IMR-90 (cell line): ENCODE measurements around the gene AP2B1. TPM values are rescaled to one million over a fixed set of nuclear protein-coding genes. Genes with fewer than 3 reads are reported as not detected.

ENCODE experiments used
- ATAC-seq: fragments of 200-7000 bp; cut with Tn5 transposase; 2 replicates; pipeline ENCODE4 v1.9.1; 2020; ENCODE audit warnings: low read depth, mild to moderate bottlenecking, moderate library complexity
- BruUV-seq: library from RNA; stranded (reverse); fragments of 400-500 nt; replicated peaks from 2 replicates; lab custom pipeline; 2021; lab: Mats Ljungman, UMichigan
- CTCF ChIA-PET: fragments of 300-600 bp; formaldehyde crosslinking; extraction: SDS; loops from one replicate; lab custom pipeline; 2021; ENCODE audit warnings: antibody characterized with exemption; lab: Yijun Ruan, JAX
- POLR2A ChIA-PET: fragments of 300-600 bp; sonication (Branson Sonifier 250); formaldehyde crosslinking; loops from one replicate; lab custom pipeline; 2022; ENCODE audit warnings: antibody characterized with exemption; ENCODE audit not compliant: unreplicated experiment; lab: Charles Lee
- DNase-seq: peaks from one replicate; pipeline ENCODE4 v3.0.0; 2013
- H2AFZ ChIP-seq: replicated peaks from 2 replicates; pipeline ENCODE3; 2013; ENCODE audit warnings: low read length, mild to moderate bottlenecking; ENCODE audit not compliant: poor library complexity
- H2AK5ac ChIP-seq: 2 replicates; pipeline ENCODE4 v1.6.1; 2013; ENCODE audit warnings: low read depth, low read length, inconsistent platforms
- H2AK9ac ChIP-seq: replicated peaks from 2 replicates; pipeline ENCODE3; 2013; ENCODE audit warnings: mild to moderate bottlenecking, low read depth, low read length, moderate library complexity; ENCODE audit not compliant: poor library complexity
- H2BK120ac ChIP-seq: 2 replicates; pipeline ENCODE4 v1.6.1; 2013; ENCODE audit warnings: low read depth, low read length, inconsistent platforms
- H2BK15ac ChIP-seq: 3 replicates; pipeline ENCODE4 v1.6.1; 2013; ENCODE audit warnings: low read depth, low read length, inconsistent platforms
- H2BK20ac ChIP-seq: 2 replicates; pipeline ENCODE4 v1.6.1; 2013; ENCODE audit warnings: low read depth, mild to moderate bottlenecking, inconsistent platforms, low read length, moderate library complexity
- H2BK5ac ChIP-seq: 2 replicates; pipeline ENCODE4 v1.6.1; 2013; ENCODE audit warnings: mild to moderate bottlenecking, low read depth, low read length, inconsistent platforms; ENCODE audit not compliant: poor library complexity, severe bottlenecking
- H3K14ac ChIP-seq: replicated peaks from 2 replicates; pipeline ENCODE4 v1.6.1; 2013; ENCODE audit warnings: low read depth, low read length, inconsistent platforms
- H3K18ac ChIP-seq: 2 replicates; pipeline ENCODE4 v1.6.1; 2013; ENCODE audit warnings: low read depth, low read length, control low read depth
- H3K23ac ChIP-seq: 2 replicates; pipeline ENCODE4 v1.6.1; 2013; ENCODE audit warnings: low read depth, low read length, inconsistent platforms
- H3K27ac ChIP-seq: 2 replicates; pipeline ENCODE4 v1.5.1; 2013; ENCODE audit warnings: mild to moderate bottlenecking, control low read depth, low read length; ENCODE audit not compliant: insufficient read depth
- H3K27me3 ChIP-seq: 2 replicates; pipeline ENCODE4 v1.6.1; 2013; ENCODE audit warnings: low read length; ENCODE audit not compliant: control insufficient read depth, insufficient read depth
- H3K36me3 ChIP-seq: 2 replicates; pipeline ENCODE4 v1.6.1; 2013; ENCODE audit warnings: low read length, mixed read lengths; ENCODE audit not compliant: control insufficient read depth, insufficient read depth
- H3K4ac ChIP-seq: 2 replicates; pipeline ENCODE4 v1.6.1; 2013; ENCODE audit warnings: low read depth, low read length, inconsistent platforms
- H3K4me1 ChIP-seq: 2 replicates; pipeline ENCODE4 v1.6.1; 2013; ENCODE audit warnings: low read length, mixed read lengths; ENCODE audit not compliant: control insufficient read depth, insufficient read depth
- H3K4me2 ChIP-seq: 2 replicates; pipeline ENCODE4 v1.6.1; 2013; ENCODE audit warnings: low read depth, mild to moderate bottlenecking, control low read depth, low read length, moderate library complexity
- H3K4me3 ChIP-seq: 2 replicates; pipeline ENCODE4 v1.5.1; 2013; ENCODE audit warnings: low read depth, mild to moderate bottlenecking, control low read depth, low read length, moderate library complexity; ENCODE audit not compliant: insufficient read depth
- H3K56ac ChIP-seq: 2 replicates; pipeline ENCODE4 v1.6.1; 2013; ENCODE audit warnings: low read length, inconsistent platforms; ENCODE audit not compliant: insufficient read depth; ENCODE audit errors: extremely low read depth
- H3K79me1 ChIP-seq, 2 experiments: 2 replicates each; pipeline ENCODE4 v1.6.1; 2013; ENCODE audit warnings: low read length in 2 of 2, inconsistent platforms in 1 of 2, low read depth in 1 of 2
- H3K9ac ChIP-seq: 2 replicates; pipeline ENCODE4 v1.6.1; 2013; ENCODE audit warnings: low read depth, low read length, control low read depth
- H3K9me1 ChIP-seq: 2 replicates; pipeline ENCODE4 v1.6.1; 2013; ENCODE audit warnings: low read length, inconsistent platforms; ENCODE audit not compliant: insufficient read depth
- H3K9me3 ChIP-seq: 2 replicates; pipeline ENCODE4 v1.6.1; 2013; ENCODE audit warnings: low read length; ENCODE audit not compliant: control insufficient read depth, insufficient read depth
- H4K20me1 ChIP-seq: 2 replicates; pipeline ENCODE4 v1.6.1; 2013; ENCODE audit warnings: low read length, inconsistent platforms; ENCODE audit not compliant: insufficient read depth
- H4K5ac ChIP-seq: 2 replicates; pipeline ENCODE4 v1.6.1; 2013; ENCODE audit warnings: mild to moderate bottlenecking, low read depth, low read length, control low read depth
- H4K8ac ChIP-seq, 2 experiments: 2 replicates each; pipeline ENCODE4 v1.6.1; 2013; ENCODE audit warnings: low read depth in 2 of 2, low read length in 2 of 2, control low read depth in 1 of 2, inconsistent platforms in 1 of 2
- H4K91ac ChIP-seq: 2 replicates; pipeline ENCODE4 v1.6.1; 2013; ENCODE audit warnings: low read depth, low read length, inconsistent platforms; ENCODE audit not compliant: insufficient read depth
- ELK1 ChIP-seq: fragments of 150-350 bp; IDR thresholded peaks from 2 replicates; pipeline ENCODE4 v1.6.1; 2016; ENCODE audit warnings: low read depth, mild to moderate bottlenecking, low read length, moderate library complexity, borderline replicate concordance
- MAFK ChIP-seq: IDR thresholded peaks from 2 replicates; pipeline ENCODE4 v1.6.1; 2012; ENCODE audit warnings: low read depth, low read length, improper control_type of control experiment
- MXI1 ChIP-seq: IDR thresholded peaks from 2 replicates; pipeline ENCODE4 v1.6.1; 2012; ENCODE audit warnings: low read depth, mild to moderate bottlenecking, low read length, moderate library complexity, borderline replicate concordance
- RAD21 ChIP-seq: IDR thresholded peaks from 2 replicates; pipeline ENCODE4 v1.6.1; 2012; ENCODE audit warnings: low read length, improper control_type of control experiment
- RCOR1 ChIP-seq: IDR thresholded peaks from 2 replicates; pipeline ENCODE4 v1.6.1; 2012; ENCODE audit warnings: mild to moderate bottlenecking, low read length, improper control_type of control experiment; ENCODE audit not compliant: insufficient replicate concordance
- USF2 ChIP-seq: fragments of 150-350 bp; IDR thresholded peaks from 2 replicates; pipeline ENCODE4 v1.6.1; 2017; ENCODE audit warnings: mild to moderate bottlenecking, antibody characterized with exemption, low read length, low read depth
- WGBS, 2 experiments: methylation state at CpG; one replicate each; pipeline versions ENCODE4 v1.1.5 to v1.1.7; 2013; ENCODE audit warnings: missing lambda C conversion rate in 2 of 2; ENCODE audit not compliant: insufficient read length in 1 of 2; ENCODE audit errors: extremely low coverage in 2 of 2; 5-methylcytosine and 5-hydroxymethylcytosine counted together
- dilution Hi-C: fragments of 300-500 bp; cut with HindIII; formaldehyde crosslinking; loops from one replicate; pipeline ENCODE4 v1.14.3; 2018; ENCODE audit warnings: low sequenced_read_pairs; ENCODE audit not compliant: unreplicated experiment
- in situ Hi-C: fragments of 300-500 bp; cut with MboI; formaldehyde crosslinking; loops from 3 replicates; pipeline ENCODE4 v1.14.3; 2019; ENCODE audit warnings: low sequenced_read_pairs, inconsistent platforms, mixed read lengths
- intact Hi-C: fragments of 100-400 bp; cut with micrococcal nuclease; formaldehyde crosslinking; loops from 2 replicates; pipeline ENCODE4 v1.10.0; 2022
- polyA plus RNA-seq, 3 experiments: library from polyadenylated mRNA; depleted of rRNA; stranded (reverse); fragments of >200 nt; gene quantifications; 2 replicates each; pipeline ENCODE4 v1.2.3, GENCODE V29; 2012; ENCODE audit warnings: low replicate concordance in 1 of 3
- total RNA-seq: library from RNA; depleted of rRNA; stranded (reverse); fragments of >200 nt; gene quantifications from 2 replicates; pipeline ENCODE4 v1.2.3, GENCODE V29; 2012
- TF ChIP-seq, protein P1 (sequence below): conservative IDR thresholded peaks from 2 replicates; pipeline ENCODE4 v1.5.1; 2012; ENCODE audit warnings: mild to moderate bottlenecking, low read depth, low read length, improper control_type of control experiment

The AP2B1 gene
- total and polyA plus RNA-seq, 2 of the 4 experiments (the other 2 are of a cell fraction), result 102 to 125 TPM

DNA sequence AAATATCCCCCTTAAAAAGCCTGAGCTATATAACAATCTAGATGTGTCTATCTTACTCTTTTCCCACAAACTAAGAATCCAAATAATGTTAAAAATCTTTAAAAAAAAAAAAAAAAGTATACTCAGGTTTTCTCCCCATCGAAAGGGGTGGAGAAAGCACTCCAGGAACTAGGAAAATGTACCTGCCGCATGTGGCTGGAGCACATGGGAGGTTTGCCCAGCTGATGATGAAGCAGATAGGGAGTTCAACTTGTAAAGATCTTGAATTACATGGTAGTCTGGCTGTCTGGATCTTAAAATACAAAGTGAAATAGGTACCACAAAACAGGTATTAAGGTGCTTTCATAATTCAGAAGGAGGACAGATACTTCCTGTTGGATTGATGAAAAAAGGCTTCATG, 17.7 kb upstream of the AP2B1 start:
- POLR2A ChIA-PET, result no interaction called here
- dilution Hi-C loops, result no loop called here
- no peak for ATAC-seq

More for the DNA sequence above, 17.7 kb upstream of the AP2B1 start:
- Histone ChIP-seq H2BK20ac (no peak overlapping the region), H2AFZ (no peak overlapping the region), H3K79me1 (peaks cover 21 to 29% of the 10 kb centered on the region in 2 experiments), H4K5ac (no peak overlapping the region), H3K36me3 (peaks cover 2% of the 10 kb centered on the region; the same call in 1 of the 2 replicates), H2AK9ac (no peak overlapping the region), H3K9me1 (peaks cover 3% of the 10 kb centered on the region; the same call in 1 of the 2 replicates), H2AK5ac (no peak overlapping the region), H3K4ac (no peak overlapping the region), H2BK15ac (no peak overlapping the region), H2BK5ac (no peak overlapping the region), H3K56ac (no peak overlapping the region), H3K27ac (no peak overlapping the region), H3K9me3 (no peaks in the 10 kb centered on the region), H3K4me2 (no peak overlapping the region), H3K23ac (no peak overlapping the region), H2BK120ac (no peak overlapping the region), H3K4me3 (no peak overlapping the region), H4K20me1 (no peaks in the 10 kb centered on the region), H4K8ac (no peak overlapping the region), H3K4me1 (peaks cover 2% of the 10 kb centered on the region; the same call in 1 of the 2 replicates), H3K9ac (no peak overlapping the region), H3K18ac (no peak overlapping the region), H3K14ac (no peak overlapping the region), H3K27me3 (no peaks in the 10 kb centered on the region; the same call in none of the 2 replicates), H4K91ac (no peak overlapping the region)
- CTCF ChIA-PET, result no interaction called here
- in situ Hi-C loops (no loop called here), intact Hi-C loops (no loop called here)
- WGBS, 2 experiments, result no CpG with 5 or more reads among the region's 2 CpGs
- BruUV-seq, result no TSS peak
- no peak for DNase-seq
- no peak for TF ChIP-seq RAD21
- TF ChIP-seq, protein P1, sequence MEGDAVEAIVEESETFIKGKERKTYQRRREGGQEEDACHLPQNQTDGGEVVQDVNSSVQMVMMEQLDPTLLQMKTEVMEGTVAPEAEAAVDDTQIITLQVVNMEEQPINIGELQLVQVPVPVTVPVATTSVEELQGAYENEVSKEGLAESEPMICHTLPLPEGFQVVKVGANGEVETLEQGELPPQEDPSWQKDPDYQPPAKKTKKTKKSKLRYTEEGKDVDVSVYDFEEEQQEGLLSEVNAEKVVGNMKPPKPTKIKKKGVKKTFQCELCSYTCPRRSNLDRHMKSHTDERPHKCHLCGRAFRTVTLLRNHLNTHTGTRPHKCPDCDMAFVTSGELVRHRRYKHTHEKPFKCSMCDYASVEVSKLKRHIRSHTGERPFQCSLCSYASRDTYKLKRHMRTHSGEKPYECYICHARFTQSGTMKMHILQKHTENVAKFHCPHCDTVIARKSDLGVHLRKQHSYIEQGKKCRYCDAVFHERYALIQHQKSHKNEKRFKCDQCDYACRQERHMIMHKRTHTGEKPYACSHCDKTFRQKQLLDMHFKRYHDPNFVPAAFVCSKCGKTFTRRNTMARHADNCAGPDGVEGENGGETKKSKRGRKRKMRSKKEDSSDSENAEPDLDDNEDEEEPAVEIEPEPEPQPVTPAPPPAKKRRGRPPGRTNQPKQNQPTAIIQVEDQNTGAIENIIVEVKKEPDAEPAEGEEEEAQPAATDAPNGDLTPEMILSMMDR, result no peak
- no peak for TF ChIP-seq ELK1
- TF ChIP-seq RCOR1, result no peak
- no peak for TF ChIP-seq MAFK
- no peak for TF ChIP-seq MXI1
- no peak for TF ChIP-seq USF2
